NCI-H2227 treated with DMSO at 0.1 percent for 48 hours (cell line): Measurements from ENCODE around the gene NACC2.
A peak's percentile ranks its signal among the peaks of the same experiment; 100 is the strongest.

ENCODE experiments used
- DNase-seq: peaks from one replicate; lab custom pipeline; 2025; lab: John Stamatoyannopoulos, UW

Gene NACC2

GRCh38 chr9:136092741-136093140 is 2.3 kb downstream of the NACC2 start:
- DNase-seq, result no peak

- DNase-seq, result no peak
Measured at GRCh38 chr9:136092353-136092650, 2.8 kb downstream of the NACC2 start.

GRCh38 chr9:136091582-136092352 is 3.3 kb downstream of the NACC2 start:
- no peak for DNase-seq

- no peak for DNase-seq
Measured at GRCh38 chr9:136090768-136091581, 4.1 kb downstream of the NACC2 start.

GRCh38 chr9:136090056-136090735 is 4.9 kb downstream of the NACC2 start:
- DNase-seq, result no peak

- DNase-seq, result no peak
Measured at GRCh38 chr9:136089697-136090045, 5.4 kb downstream of the NACC2 start.

- DNase-seq, result no peak
Measured at GRCh38 chr9:136088939-136089696, 6.0 kb downstream of the NACC2 start.

GRCh38 chr9:136088481-136088938 is 6.6 kb downstream of the NACC2 start:
- DNase-seq, result no peak

- no peak for DNase-seq
Measured at GRCh38 chr9:136087741-136088480, 7.2 kb downstream of the NACC2 start.

GRCh38 chr9:136086951-136087740 is 7.9 kb downstream of the NACC2 start:
- no peak for DNase-seq

- DNase-seq, result no peak
Measured at GRCh38 chr9:136086213-136086881, 8.7 kb downstream of the NACC2 start.

- no peak for DNase-seq
Measured at GRCh38 chr9:136085815-136086212, 9.3 kb downstream of the NACC2 start.

- DNase-seq, result no peak
Measured at GRCh38 chr9:136084063-136084944, 10.8 kb downstream of the NACC2 start.

GRCh38 chr9:136083558-136084062 is 11.5 kb downstream of the NACC2 start:
- no peak for DNase-seq

GRCh38 chr9:136082496-136083361 is 12.4 kb downstream of the NACC2 start:
- no peak for DNase-seq

GRCh38 chr9:136081826-136082495 is 13.1 kb downstream of the NACC2 start:
- no peak for DNase-seq

GRCh38 chr9:136081113-136081825 is 13.8 kb downstream of the NACC2 start:
- peak; percentile 23 for DNase-seq
